Measurements from ENCODE around the gene CENPX. TPM values are rescaled to one million over a fixed set of nuclear protein-coding genes. Genes with fewer than 3 reads are reported as not detected.
"Not testable (repeated sequence)": the region's sequence is repeated elsewhere in the genome, so short reads cannot be mapped to it uniquely, and the experiment has no call there.

CENPX gene
- total RNA-seq, 1 donor from 2014 or later = 38.7 TPM

GRCh38 chr17:81984773-81985410 lies 37.8 kb downstream of the CENPX start:
- DNase-seq (ENCODE audit: low read depth) (no peak), FAIRE-seq (peak; percentile 75)
- TF ChIP-seq, protein P1, sequence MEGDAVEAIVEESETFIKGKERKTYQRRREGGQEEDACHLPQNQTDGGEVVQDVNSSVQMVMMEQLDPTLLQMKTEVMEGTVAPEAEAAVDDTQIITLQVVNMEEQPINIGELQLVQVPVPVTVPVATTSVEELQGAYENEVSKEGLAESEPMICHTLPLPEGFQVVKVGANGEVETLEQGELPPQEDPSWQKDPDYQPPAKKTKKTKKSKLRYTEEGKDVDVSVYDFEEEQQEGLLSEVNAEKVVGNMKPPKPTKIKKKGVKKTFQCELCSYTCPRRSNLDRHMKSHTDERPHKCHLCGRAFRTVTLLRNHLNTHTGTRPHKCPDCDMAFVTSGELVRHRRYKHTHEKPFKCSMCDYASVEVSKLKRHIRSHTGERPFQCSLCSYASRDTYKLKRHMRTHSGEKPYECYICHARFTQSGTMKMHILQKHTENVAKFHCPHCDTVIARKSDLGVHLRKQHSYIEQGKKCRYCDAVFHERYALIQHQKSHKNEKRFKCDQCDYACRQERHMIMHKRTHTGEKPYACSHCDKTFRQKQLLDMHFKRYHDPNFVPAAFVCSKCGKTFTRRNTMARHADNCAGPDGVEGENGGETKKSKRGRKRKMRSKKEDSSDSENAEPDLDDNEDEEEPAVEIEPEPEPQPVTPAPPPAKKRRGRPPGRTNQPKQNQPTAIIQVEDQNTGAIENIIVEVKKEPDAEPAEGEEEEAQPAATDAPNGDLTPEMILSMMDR (IDR thresholded peaks at IDR 0.05; ENCODE audit: insufficient read depth, low read length, severe bottlenecking) = no peak
- no peak overlapping the region for H3K4me3 ChIP-seq (ENCODE audit: low read depth, low read length)
- H3K27me3 ChIP-seq (ENCODE audit: control insufficient read depth, insufficient read depth, low read length) = no peaks in the 10 kb centered on the region
- H3K36me3 ChIP-seq (ENCODE audit: control insufficient read depth, insufficient read depth, low read length) = peaks cover 6% of the 10 kb centered on the region

GRCh38 chr17:81983639-81984373 lies 38.9 kb downstream of the CENPX start:
- TF ChIP-seq, protein P1 (IDR thresholded peaks at IDR 0.05; ENCODE audit: insufficient read depth, low read length, severe bottlenecking) = no peak
- peaks cover 6% of the 10 kb centered on the region for H3K36me3 ChIP-seq (ENCODE audit: control insufficient read depth, insufficient read depth, low read length)
- H3K27me3 ChIP-seq (ENCODE audit: control insufficient read depth, insufficient read depth, low read length) = no peaks in the 10 kb centered on the region
- FAIRE-seq (no peak), DNase-seq (ENCODE audit: low read depth) (no peak)
- no peak overlapping the region for H3K4me3 ChIP-seq (ENCODE audit: low read depth, low read length)

DNA sequence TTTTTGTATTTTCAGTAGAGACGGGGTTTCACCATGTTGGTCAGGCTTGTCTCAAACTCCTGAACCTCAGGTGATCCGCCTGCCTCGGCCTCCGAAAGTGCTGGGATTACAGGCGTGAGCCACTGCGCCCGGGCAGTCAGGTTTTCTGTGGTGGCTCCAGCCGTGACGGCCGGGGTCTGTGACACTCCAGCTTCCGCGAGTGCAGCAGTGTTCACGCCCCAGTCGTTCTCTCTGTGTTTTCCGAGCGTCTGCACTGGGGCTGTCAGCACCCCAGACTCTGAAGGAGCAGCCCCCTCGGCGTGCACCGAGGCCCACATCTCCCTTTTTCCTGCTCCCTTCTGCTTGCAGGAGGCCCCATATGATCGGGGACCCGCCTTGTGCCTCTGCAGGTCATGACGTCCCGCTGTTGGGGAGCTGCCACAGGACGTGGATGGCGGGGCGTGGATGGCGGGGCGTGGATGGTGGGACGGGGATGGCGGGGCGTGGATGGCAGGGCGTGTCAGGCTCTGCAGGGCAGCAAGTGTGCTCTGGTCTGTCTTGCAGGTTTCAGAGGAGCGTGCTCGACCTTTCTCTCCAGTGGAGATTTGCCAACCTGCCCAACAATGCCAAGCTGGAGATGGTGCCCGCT lies 39.6 kb downstream of the CENPX start:
- TF ChIP-seq, protein P1 (IDR thresholded peaks at IDR 0.05; ENCODE audit: insufficient read depth, low read length, severe bottlenecking) = no peak
- DNase-seq (ENCODE audit: low read depth) = no peak
- FAIRE-seq = no peak
- peaks cover 6% of the 10 kb centered on the region for H3K36me3 ChIP-seq (ENCODE audit: control insufficient read depth, insufficient read depth, low read length)
- H3K4me3 ChIP-seq (ENCODE audit: low read depth, low read length) = no peak overlapping the region
- H3K27me3 ChIP-seq (ENCODE audit: control insufficient read depth, insufficient read depth, low read length) = no peaks in the 10 kb centered on the region

GRCh38 chr17:81981511-81981910 lies 41.2 kb downstream of the CENPX start:
- not testable (repeated sequence) for H3K27me3 ChIP-seq (ENCODE audit: control insufficient read depth, insufficient read depth, low read length); H3K4me3 ChIP-seq (ENCODE audit: low read depth, low read length); DNase-seq (ENCODE audit: low read depth); H3K36me3 ChIP-seq (ENCODE audit: control insufficient read depth, insufficient read depth, low read length); FAIRE-seq

- FAIRE-seq (no peak), DNase-seq (ENCODE audit: low read depth) (peak; percentile 43)
- TF ChIP-seq, protein P1 (IDR thresholded peaks at IDR 0.05; ENCODE audit: insufficient read depth, low read length, severe bottlenecking) = no peak
- Histone ChIP-seq H3K27me3 (ENCODE audit: control insufficient read depth, insufficient read depth, low read length) (no peaks in the 10 kb centered on the region), H3K36me3 (ENCODE audit: control insufficient read depth, insufficient read depth, low read length) (peaks cover 5% of the 10 kb centered on the region), H3K4me3 (ENCODE audit: low read depth, low read length) (no peak overlapping the region)
Observed at GRCh38 chr17:81980707-81981343, 41.9 kb downstream of the CENPX start.

DNA sequence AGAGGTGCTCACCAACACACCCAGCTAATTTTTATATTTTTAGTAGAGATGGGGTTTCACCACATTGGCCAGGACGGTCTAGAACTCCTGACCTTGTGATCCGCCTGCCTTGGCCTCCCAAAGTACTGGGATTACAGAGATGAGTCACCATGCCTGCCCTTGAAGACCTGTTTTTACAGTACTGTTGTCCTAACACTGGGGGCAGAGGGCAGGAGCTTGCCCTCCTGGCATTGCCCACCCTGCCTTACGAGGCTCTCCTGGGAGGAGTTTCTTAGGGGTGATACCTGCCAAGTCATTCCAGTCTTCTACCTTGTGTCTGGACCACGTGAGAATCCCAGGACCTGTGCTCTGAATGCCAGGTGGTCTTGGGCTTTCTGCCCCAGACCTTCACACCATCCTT lies 42.6 kb downstream of the CENPX start:
- TF ChIP-seq, protein P1 (IDR thresholded peaks at IDR 0.05; ENCODE audit: insufficient read depth, low read length, severe bottlenecking) = no peak
- FAIRE-seq (no peak), DNase-seq (ENCODE audit: low read depth) (no peak)
- Histone ChIP-seq H3K27me3 (ENCODE audit: control insufficient read depth, insufficient read depth, low read length) (no peaks in the 10 kb centered on the region), H3K36me3 (ENCODE audit: control insufficient read depth, insufficient read depth, low read length) (peaks cover 1% of the 10 kb centered on the region), H3K4me3 (ENCODE audit: low read depth, low read length) (no peak overlapping the region)
